GM21360 (cell line): ENCODE data around the gene ZNF277.

Experiments
- ATAC-seq: cut with Tn5 transposase; IDR thresholded peaks from one replicate; pipeline ENCODE4 v1.9.1; 2021; ENCODE audit warnings: mild to moderate bottlenecking, moderate library complexity; ENCODE audit not compliant: unreplicated experiment

ZNF277 gene

DNA sequence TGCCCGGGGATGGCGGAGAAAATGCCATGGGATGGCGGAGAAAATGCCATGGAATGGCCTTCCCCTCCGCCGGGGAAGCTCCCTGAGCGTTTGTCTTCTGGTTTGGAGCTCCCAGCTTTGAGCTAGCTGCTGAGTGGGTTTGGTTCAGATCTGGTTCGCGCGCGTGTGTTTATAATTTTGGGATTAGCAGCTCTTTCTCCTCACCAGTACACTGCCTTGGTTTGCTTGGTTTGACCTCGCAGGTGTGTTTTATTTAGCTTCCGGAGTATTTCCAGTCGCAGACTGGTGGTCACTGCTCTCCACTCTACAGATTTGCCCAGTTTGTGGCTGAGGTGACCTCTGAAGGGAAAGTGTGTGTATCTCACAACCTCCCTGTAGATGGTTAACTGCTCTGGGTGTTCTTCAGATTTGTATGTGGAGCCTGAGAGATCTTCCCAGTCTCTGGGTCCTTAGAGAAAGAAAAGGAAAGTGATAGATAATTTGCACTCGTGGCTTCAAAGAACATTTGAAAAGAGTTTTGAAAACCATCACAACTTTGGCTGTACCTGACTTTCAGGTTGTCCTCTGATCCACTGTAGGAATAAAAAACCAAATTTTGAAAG is 597 bp downstream of the ZNF277 start:
- ATAC-seq = no peak

DNA sequence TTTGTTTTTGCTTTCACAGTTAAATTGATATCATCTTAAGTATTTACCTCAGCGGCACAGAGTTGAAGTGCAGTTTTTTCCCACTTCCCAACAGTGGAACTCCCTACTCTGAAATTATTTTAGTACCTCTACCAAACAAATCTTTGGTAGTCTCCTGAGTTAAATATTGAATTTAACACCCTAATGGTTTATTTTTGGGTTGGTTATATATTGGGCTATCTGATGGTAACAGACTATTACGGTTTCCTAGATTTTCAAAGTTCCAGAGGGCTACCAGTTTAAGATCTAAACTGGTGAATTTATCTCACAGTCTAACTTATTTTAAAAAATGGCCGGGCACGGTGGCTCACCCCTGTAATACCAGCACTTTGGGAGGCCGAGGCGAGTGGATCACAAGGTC is 1.3 kb downstream of the ZNF277 start:
- ATAC-seq = no peak

DNA sequence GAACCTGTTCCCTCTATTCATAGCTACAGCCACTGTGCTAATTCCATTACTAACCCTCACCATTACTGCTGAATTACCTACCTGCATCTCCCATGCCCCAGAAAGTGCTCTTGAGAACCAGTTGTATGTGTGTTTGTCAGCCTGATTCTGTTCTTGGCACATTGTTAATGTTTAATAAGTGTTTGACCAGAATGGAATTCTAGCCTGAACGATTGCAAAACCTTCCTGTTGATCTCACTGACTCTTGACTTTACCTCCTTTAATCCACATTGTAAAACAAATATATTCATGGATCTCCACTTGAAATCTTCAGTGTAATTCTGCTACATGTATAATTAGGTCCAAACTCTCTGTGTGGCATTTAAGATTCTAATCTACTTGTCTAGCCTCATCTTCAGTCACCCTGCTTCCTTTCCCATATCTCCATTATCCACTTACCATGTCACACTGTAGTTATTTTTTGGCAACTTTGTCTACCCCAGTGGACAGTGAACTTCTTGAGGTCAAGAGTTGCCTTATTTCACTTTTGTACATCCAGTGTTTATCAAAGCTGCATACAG is 4.9 kb downstream of the ZNF277 start:
- no peak for ATAC-seq

DNA sequence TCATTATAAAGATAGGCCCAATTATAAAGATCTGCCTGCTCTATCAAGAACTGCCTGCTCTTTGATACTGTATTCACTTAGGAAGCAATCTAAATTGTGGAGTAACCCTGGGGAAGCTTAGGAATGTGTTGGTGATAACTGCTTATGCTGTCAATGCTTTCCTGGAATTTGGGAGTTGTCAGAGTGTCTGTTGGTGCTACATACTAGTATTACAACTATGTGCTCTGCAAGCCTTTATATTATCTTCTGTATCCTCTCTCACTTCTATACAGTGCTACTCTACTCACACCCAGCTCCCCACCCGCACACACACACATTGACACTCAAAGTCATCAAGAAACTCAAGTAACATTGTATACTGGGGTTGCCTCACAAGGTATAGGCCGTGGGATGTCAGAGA is 6.1 kb downstream of the ZNF277 start:
- no peak for ATAC-seq

DNA sequence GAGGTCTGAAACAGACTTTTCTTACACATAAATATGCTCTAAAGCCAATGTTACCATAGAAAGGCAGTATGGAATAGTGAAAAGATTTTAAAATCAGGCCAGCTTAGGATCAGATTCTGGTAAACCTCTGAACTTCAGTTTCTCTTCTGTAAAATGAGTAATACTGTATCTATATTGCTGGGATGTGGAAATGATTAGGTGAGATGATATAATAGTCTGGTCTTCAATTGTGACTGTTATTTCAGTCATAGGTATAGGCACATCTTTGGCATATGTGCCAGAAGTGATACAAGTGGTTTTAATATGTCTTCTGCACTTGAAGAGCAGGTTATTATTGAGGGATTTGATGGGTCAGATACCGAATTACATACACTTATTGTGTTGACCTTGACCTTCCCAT is 7.2 kb downstream of the ZNF277 start:
- no peak for ATAC-seq

DNA sequence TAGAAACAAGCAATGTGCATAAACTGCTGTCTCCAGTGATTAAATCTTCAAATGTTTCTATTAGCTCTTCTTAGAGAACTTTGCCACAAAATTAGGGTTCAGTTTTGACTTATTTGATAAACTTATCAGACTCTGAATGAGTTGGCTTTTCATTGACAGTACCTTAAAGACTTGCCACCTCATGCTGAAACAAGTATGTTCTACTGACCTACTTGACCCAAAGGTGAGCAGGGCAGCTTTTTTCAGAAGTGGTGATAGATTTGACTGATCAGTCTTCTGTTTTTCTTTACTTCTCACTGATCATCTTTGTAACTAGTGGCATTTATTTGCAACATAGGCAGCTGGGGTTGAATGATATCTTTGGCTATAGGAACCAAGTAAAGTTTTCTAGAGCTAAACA is 7.8 kb downstream of the ZNF277 start:
- ATAC-seq = no peak

DNA sequence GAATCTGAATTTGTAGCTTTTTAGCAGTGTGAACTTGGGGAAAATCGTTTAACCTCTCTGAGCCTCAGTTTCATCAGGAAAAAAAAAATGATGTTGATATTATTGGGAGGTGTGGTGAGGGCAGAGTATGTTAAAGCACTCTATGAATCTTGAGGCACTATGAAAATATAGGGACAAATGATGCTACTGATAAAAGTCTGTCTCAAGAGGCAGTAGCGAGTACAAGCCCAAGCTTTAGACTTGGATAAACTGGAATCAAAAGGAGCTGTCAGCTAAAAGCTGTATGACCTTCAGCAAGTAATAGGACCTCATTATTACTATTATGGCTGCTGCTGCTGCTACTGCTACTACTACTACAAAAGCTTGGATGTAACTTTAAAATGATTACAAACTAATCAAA is 8.4 kb downstream of the ZNF277 start:
- no peak for ATAC-seq

DNA sequence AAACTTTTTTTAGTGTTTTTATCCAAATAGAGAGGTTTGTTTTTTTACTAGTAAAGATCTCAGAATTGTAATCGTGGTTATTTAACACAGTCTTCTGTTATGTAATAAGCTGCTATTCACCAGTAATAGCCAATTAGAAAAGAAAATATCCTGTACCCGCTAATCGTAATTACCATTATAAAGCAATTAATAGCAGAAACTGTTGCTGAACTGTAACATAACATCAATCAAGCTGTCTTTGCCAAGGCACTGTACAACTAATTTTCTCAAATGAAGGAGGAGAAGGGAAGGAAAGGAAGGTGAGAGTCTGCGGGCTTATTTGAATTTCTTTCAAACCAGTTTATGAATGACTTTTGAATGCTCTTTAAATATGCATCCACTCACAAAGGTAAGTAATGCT is 9.3 kb downstream of the ZNF277 start:
- no peak for ATAC-seq

DNA sequence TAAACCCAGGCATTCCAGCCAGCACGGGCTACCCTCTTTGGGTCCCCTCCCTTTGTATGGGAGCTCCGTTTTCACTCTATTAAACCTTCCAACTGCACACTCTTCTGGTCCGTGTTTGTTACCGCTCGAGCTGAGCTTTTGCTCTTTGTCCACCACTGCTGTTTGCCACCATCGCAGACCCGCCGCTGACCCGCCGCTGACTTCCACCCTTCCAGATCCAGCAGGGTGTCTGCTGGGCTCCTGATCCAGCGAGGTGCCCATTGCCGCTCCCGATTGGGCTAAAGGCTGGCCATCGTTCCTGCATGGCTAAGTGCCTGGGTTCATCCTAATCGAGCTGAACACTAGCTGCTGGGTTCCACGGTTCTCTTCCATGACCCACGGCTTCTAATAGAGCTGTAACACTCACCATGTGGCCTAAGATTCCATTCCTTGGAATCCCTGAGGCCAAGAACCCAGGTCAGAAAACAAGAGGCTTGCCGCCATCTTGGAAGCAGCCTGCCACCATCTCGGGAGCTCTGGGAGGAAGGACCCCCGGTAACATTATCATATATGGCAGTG is 14.5 kb downstream of the ZNF277 start:
- no peak for ATAC-seq

DNA sequence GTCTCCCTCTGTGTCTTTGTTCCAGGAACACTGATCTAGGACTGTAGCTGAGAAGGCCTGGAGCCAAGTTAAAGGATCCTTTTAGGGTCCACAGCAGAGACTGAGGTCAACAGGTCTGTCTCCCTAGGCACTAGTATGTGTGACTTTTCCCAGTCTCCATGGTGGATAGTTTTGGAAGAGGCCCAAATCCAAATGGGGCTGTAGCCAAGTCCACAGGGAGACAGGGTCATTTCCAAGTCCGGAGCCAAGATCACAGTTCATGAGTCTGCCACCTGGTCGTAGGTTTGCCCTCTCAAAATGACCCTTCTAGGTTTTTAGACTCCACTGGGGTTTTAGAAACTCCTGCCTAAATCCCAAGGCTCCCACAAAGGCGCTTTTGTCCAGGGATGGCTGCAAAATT is 16.8 kb downstream of the ZNF277 start:
- ATAC-seq = no peak

DNA sequence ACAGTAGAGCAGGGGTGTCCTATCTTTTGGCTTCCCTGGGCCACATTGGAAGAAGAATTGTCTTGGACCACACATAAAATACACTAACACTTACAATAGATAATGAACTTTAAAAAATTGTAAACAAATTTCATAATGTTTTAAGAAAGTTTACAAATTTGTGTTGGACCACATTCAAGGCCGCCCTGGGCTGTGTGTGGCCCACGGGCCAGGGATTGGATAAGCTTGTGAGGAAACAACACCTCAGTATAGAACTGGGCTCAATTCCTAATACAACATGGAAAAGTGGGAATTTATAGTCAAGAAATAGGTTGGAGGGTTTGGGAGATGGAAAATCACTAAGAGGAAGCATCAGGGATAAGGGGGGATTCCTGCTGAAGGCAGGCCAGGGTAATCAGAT is 17.7 kb downstream of the ZNF277 start:
- no peak for ATAC-seq

DNA sequence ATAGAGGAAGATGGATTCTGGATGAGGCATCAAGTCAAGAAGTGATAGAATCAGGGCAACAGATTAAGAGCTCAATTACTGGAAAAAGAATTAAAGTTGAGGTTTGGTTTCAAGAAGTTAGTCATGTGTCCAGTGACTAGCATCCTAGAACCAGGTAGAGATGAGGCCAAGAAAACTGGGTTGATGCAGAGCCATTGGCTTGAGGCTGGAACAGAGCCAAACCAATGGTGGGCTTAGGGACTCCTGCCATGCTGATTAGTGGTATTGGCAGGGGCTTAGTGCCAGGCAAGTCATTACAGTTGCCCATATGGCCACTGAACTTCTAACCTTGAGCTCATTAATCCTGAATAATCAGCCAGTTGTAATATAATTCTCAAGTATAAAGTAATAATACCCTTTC is 18.5 kb downstream of the ZNF277 start:
- no peak for ATAC-seq

DNA sequence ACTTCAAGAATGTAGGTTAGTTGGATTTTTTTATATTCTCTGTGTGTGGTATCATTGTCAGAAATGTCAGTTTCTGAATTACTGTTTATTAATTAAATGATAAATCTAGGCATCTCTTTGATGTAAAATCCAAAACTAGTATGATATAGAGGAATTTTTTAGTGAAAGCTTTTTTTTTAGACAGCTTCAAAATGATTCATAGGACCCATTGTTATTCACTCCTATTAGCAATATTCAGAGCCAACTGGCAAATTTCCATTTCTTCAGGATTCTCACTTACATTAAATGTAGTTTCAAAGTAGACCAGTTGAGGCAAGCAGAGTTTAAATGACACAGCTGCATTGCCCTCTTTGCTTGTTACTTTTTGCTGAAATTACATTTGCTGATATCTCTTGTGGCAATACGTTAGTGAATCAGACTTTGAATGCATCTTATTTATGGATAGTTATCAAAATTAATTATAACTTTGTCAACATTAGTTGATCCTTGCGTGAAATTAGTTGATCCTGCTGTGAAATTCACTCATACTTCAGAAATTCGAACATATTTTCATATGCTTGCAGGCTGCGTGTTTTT is 20.3 kb downstream of the ZNF277 start:
- ATAC-seq = no peak

DNA sequence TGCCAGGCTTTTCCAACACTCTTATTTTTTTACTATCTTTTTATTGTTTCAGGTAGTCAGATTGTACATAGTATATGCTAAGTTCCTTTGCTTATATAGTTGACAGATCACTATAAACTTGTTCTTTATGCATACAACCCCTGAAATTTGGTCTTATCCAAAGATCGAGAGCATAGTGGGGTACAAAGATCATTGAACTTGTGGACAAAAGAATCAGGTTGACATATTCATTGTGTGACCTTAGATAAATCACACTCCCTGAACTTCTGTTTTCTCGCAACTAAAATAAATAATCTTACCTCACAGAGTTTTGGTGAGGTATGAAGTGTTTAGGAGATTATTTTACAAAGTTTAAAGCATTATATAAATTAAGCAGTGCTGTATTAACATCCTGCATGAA is 22.1 kb downstream of the ZNF277 start:
- ATAC-seq = no peak

DNA sequence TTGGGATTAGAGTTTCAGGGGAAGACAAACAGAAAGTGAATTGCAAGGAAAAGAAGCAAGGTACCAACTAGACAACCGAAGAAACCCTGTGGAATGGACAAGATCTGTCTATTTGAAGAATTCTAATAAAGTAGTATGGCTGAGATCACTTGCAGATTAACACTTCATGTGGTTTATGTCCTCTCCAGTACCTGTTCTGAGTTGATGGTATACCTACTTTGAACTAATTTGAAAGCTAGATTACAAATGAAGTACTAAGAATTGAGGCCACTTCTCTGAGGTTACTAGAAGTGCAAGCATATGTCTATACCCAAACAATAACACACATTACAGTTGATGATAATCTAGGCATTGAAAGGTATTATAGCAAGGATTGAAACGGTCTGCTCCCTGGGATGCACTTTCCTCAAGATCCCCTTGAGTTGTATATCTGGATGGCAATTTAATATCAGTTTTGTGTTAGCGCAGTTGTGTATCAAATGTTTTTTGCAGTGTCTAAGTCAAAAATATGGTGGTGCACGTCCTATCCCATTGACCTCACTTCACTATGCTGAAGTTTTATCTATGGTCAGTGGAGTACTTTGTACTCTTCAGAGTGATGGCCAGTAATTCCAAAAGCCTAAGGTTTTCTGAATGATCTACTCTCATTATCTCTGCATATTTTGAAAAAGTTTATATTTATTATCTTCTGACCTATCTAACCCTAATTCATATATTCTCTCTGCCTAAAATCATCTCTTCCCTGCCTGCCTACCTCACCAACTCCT is 25.9 kb downstream of the ZNF277 start:
- ATAC-seq = no peak

DNA sequence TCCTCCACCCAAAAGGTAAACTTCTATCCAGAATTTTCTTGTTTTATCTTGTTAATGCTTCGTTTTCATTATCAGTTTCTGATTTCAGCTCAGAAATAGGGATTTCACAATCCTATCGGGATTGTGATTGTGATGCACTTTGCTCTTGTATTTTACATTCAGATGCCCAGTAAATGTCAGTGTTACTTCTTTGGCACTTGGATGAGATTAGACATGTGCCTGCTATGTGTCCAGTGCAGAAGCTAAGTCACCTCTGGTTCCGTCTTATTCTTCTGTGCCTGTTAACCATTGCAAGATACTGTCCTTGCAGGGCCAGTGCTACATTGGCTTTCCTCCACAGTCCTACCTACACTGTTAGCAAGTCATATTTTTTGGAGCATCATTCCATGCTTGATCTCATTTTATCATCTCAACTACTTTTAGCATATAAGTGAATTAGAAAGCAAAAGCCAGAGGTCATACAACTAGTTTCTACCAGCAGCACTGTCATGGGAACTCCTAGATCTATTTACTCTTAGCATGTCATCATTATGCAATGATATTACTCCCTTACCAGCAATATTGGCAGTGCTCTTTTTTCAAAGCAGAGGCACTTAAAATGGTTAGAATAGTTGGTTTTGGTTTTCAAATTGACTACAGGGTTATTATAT is 26.7 kb downstream of the ZNF277 start:
- no peak for ATAC-seq

DNA sequence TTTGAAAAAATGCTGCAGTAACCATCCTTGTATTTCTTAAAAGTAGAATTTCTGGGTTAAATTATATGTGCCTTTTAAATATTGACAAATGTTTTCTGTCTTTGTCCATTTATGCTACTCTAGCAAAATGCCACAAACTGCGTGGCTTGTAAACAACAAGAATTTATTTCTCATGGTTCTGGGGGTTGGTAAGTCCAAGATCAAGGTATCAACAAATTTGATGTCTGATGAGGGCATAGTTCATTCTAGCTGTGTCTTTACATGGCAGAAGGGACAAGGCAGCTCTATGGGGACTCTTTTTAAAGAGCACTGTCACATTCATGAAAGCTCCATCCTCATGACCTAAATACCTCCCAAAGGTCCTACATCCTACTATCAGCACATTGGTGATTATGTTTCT is 27.7 kb downstream of the ZNF277 start:
- ATAC-seq = no peak

DNA sequence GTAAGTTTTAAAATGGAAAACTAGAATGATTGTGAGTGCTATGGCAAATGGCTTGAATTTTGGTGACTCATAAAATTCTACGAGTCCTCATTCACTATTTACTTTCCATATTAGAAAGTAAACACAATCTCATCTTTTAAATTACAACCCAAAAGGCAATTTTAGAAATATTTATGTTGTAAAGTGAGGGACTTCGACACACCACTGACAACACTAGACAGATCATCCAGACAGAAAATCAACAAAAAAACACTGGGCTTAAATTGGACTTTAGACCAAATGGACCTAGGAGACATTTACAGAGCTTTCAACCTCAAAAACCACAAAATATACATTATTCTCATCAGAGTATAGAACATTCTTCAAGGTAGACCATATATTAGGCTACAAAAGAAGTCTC is 30.1 kb downstream of the ZNF277 start:
- ATAC-seq = no peak

DNA sequence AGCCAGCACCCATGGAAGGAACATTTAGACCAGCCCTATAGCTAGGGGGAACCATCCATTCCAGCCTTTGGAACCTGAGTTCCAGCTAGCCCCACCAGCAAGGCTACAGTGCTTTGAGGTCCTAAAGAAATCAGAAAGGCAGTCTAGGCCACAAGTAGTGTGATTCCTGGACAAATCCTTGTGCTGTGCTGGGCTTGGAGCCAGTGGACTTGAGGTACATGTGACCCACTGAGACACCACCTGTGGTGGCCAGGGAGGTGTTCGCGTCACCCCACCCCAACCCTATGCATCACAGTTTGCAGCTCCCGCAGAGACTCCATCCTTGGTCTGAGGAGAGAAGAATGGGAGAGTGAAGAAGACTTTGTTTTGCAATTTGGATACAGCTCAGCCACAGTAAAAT is 31.8 kb downstream of the ZNF277 start:
- ATAC-seq = no peak

DNA sequence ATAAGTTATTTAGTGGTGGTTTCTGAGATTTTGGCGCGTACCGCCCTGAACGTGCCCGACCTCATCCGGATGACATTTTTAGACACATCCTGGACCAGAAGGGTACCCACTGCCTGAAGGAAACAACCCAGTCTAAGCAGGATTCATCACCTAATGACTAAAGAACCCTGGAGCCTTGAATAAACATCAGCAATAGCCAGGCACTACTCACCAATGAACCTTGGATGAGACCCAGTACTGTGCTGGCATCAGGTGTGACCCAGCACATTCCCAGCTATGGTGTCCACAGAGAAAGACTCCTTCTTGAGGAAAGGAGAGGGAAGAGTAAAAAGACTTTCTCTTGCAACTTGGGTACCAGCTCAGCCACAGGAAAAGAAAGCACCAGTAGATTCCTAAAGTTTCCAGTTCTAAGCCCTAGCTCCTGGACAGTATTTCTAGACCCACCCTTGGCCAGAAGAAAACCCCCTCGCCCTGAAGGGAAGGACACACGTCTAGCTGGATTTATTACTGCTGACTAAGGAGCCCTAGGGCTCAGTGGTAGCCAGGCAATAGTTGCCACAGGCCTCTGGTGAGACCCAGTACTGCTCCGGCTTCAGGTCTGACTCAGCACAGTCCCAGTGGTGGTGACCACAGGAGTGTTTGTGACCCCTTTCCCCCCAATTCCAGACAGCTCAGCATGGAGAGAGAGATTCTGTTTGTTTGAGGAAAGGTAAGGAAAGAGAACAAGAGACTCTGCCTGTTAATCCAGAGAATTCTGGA is 32.5 kb downstream of the ZNF277 start:
- no peak for ATAC-seq

DNA sequence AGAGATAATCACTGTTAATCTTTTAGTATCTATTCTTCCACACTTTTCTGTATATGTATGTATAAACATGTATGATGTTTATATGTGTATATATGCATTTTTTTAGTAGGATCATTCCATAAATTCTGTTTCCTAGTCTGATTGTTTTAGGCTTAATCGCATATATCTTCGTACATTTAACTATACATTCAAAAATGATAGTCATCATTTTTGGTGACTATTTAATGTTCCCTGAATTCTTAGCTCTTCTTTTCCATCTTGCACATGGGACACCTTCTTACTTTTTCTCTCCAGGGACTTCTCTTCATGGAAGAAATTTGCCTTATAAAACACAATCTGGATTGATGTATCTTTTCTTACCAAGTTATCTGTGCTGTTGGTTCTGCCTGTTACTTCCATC is 42.1 kb downstream of the ZNF277 start:
- ATAC-seq = no peak
